NCI-H748 (cell line): ENCODE results near the gene IST1.

Experiments
- DNase-seq: peaks from one replicate; lab custom pipeline; 2025; ENCODE audit not compliant: unreplicated experiment; lab: John Stamatoyannopoulos, UW

Gene IST1

GRCh38 chr16:71916397-71916920, 21.1 kb downstream of the IST1 start:
- DNase-seq = no peak

- DNase-seq = no peak
These were observed 22.6 kb downstream of the IST1 start for GRCh38 chr16:71917900-71918299.

GRCh38 chr16:71919035-71919434, 23.7 kb downstream of the IST1 start:
- no peak for DNase-seq

- DNase-seq = no peak
These were observed 25.3 kb downstream of the IST1 start for GRCh38 chr16:71920658-71921057.

GRCh38 chr16:71923941-71924690, 28.8 kb downstream of the IST1 start:
- DNase-seq = no peak

- no peak for DNase-seq
These were observed 29.4 kb downstream of the IST1 start for GRCh38 chr16:71924710-71925109.

GRCh38 chr16:71927383-71927782, 32.1 kb downstream of the IST1 start:
- DNase-seq = no peak

GRCh38 chr16:71927787-71928186, 32.5 kb downstream of the IST1 start:
- DNase-seq = no peak

GRCh38 chr16:71929048-71929447, 33.7 kb downstream of the IST1 start:
- no peak for DNase-seq

- DNase-seq = no peak
These were observed 34.8 kb downstream of the IST1 start for GRCh38 chr16:71930013-71930563.

- DNase-seq = no peak
These were observed 35.7 kb downstream of the IST1 start for GRCh38 chr16:71931001-71931400.

GRCh38 chr16:71931599-71931998, 36.3 kb downstream of the IST1 start:
- no peak for DNase-seq

GRCh38 chr16:71933017-71933416, 37.7 kb downstream of the IST1 start:
- no peak for DNase-seq

- DNase-seq = no peak
These were observed 38.8 kb downstream of the IST1 start for GRCh38 chr16:71933913-71934695.

- no peak for DNase-seq
These were observed 42.7 kb downstream of the IST1 start for GRCh38 chr16:71937868-71938510.

- no peak for DNase-seq
These were observed 48.6 kb downstream of the IST1 start for GRCh38 chr16:71943887-71944286.

GRCh38 chr16:71945616-71946015, 50.3 kb downstream of the IST1 start:
- no peak for DNase-seq

- DNase-seq = no peak
These were observed 57.5 kb downstream of the IST1 start for GRCh38 chr16:71952825-71953224.

- DNase-seq = no peak
These were observed 58.8 kb downstream of the IST1 start for GRCh38 chr16:71954180-71954579.

- no peak for DNase-seq
These were observed 59.4 kb downstream of the IST1 start for GRCh38 chr16:71954699-71955195.

GRCh38 chr16:71956486-71956885, 61.2 kb downstream of the IST1 start:
- DNase-seq = no peak
